Measurements from ENCODE around the gene PPFIA4. TPM values are rescaled to one million over a fixed set of nuclear protein-coding genes. Genes with fewer than 3 reads are reported as not detected.

Gene PPFIA4
- total and polyA plus RNA-seq, 9 of the 15 experiments (the other 6 are each of a cell fraction or from before 2014, with no cell fraction given): 0.07 to 12.0 (median 0.70) TPM

DNA sequence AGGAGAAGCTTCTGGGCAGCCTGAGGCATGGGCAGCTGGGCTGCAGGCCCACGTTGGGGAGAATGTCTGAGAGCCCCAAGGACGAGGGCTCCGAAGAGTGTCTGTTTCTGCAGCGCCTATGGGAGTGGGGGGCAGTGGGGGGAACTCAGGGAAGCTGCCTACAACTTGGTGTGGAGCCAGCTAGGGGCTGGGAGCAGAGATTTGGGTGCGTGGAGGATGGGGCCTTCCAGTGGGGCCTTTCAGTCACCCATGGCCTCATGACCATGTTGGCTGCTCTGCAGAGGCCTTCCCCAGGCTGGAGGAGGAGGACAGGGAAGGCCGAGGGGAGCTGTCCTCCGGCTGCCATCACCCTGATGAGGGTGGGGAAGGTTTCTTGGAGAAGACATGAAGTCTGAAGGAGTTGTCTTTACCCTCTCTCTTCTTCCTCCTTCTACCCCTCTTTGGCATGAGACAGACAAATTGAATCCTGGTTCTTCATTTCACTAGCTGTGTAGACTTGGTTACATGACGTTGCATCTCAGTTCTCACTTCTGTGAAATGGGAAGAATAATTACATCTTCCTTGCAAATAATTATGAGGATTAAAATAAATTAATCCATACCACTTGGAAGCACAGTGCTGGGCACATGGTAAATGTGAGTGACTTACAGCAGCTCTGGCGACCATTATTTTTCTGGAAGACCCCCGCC lies 8.3 kb downstream of the PPFIA4 start:
- H3K27me3 ChIP-seq (ENCODE audit: control insufficient read depth in 2 of 2, insufficient read depth in 2 of 2, low read length in 2 of 2): peaks cover 23 to 35% of the 10 kb centered on the region in 2 experiments; a peak in 4 of 5 replicates
- BruUV-seq (replicated peaks): no TSS peak
- H3K79me2 ChIP-seq (ENCODE audit: control insufficient read depth, insufficient read depth, low read length): no peaks in the 10 kb centered on the region
- POLR2A ChIA-PET: interaction anchor here (0.6 to 2.6 kb wide), 9 partner anchors 8 to 1526 kb away, joined by 3 to 8 read pairs (median 4); partner anchors contain the start of gene PPFIA4
- no peak overlapping the region for H3K9ac ChIP-seq (ENCODE audit: insufficient read depth in 1 of 2, low read depth in 2 of 2, low read length in 2 of 2)
- CTCF ChIA-PET (ENCODE audit: low intra/inter-chr PET ratio): no interaction called here
- no peak overlapping the region for H3K4me3 ChIP-seq
- DNase-seq (ENCODE audit: extremely low read depth in 1 of 4, low spot score in 3 of 4): no peak
- no peak for ATAC-seq
- H3K36me3 ChIP-seq (ENCODE audit: control insufficient read depth, insufficient read depth, low read length): no peaks in the 10 kb centered on the region; the same call in 2 of the 3 replicates
- H3K9me3 ChIP-seq (replicated peaks; ENCODE audit: control insufficient read depth, insufficient read depth, low read depth, low read length): no peaks in the 10 kb centered on the region
- intact Hi-C loops (cut with micrococcal nuclease): loop anchor here (5.0 to 10.0 kb wide), 2 partner anchors 83 to 300 kb away; no protein-coding TSS in a partner anchor
- peaks cover 44% of the 10 kb centered on the region for H4K20me1 ChIP-seq (replicated peaks; ENCODE audit: control insufficient read depth, insufficient read depth, low read length)
- H3K27ac ChIP-seq (ENCODE audit: extremely low read depth, low read depth, low read length): no peak overlapping the region
- in situ Hi-C loops (cut with MboI): loop anchor here (5.0 kb wide), 2 partner anchors 183 to 298 kb away; no protein-coding TSS in a partner anchor
- WGBS (ENCODE audit: insufficient coverage, low coverage, missing lambda C conversion rate): 6% methylated on average over 10 of the region's 10 CpGs
- H3K9me1 ChIP-seq (ENCODE audit: control insufficient read depth, insufficient read depth, low read length): no peaks in the 10 kb centered on the region
- H2AFZ ChIP-seq (ENCODE audit: low read depth, low read length): no peak overlapping the region
- no peak for FAIRE-seq
- no peak overlapping the region for H3K4me2 ChIP-seq (ENCODE audit: insufficient read depth, low read length)
- no peaks in the 10 kb centered on the region; a peak in 2 of 5 replicates for H3K4me1 ChIP-seq (replicated peaks in 1 of 2; ENCODE audit: control insufficient read depth in 2 of 2, insufficient read depth in 2 of 2, low read length in 2 of 2)
- TF ChIP-seq ZEB2 (IDR thresholded peaks at IDR 0.05): no peak
- no peak for TF ChIP-seq SIX5 (IDR thresholded peaks at IDR 0.05; ENCODE audit: borderline replicate concordance in 1 of 2, insufficient read depth in 1 of 2, low read depth in 1 of 2, low read length in 2 of 2)
- TF ChIP-seq, protein P1, sequence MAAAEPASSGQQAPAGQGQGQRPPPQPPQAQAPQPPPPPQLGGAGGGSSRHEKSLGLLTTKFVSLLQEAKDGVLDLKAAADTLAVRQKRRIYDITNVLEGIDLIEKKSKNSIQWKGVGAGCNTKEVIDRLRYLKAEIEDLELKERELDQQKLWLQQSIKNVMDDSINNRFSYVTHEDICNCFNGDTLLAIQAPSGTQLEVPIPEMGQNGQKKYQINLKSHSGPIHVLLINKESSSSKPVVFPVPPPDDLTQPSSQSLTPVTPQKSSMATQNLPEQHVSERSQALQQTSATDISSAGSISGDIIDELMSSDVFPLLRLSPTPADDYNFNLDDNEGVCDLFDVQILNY (CRISPR knock-in tag; IDR thresholded peaks at IDR 0.05): no peak
- TF ChIP-seq RBM25 (IDR thresholded peaks at IDR 0.05; ENCODE audit: low read depth, low read length, severe bottlenecking): peak; percentile 72
- TF ChIP-seq HEY1 (CRISPR knock-in tag; IDR thresholded peaks at IDR 0.05; ENCODE audit: borderline replicate concordance): no peak
- TF ChIP-seq, protein P2, sequence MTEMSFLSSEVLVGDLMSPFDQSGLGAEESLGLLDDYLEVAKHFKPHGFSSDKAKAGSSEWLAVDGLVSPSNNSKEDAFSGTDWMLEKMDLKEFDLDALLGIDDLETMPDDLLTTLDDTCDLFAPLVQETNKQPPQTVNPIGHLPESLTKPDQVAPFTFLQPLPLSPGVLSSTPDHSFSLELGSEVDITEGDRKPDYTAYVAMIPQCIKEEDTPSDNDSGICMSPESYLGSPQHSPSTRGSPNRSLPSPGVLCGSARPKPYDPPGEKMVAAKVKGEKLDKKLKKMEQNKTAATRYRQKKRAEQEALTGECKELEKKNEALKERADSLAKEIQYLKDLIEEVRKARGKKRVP (CRISPR knock-in tag; IDR thresholded peaks at IDR 0.05): no peak
- TF ChIP-seq, protein P3, sequence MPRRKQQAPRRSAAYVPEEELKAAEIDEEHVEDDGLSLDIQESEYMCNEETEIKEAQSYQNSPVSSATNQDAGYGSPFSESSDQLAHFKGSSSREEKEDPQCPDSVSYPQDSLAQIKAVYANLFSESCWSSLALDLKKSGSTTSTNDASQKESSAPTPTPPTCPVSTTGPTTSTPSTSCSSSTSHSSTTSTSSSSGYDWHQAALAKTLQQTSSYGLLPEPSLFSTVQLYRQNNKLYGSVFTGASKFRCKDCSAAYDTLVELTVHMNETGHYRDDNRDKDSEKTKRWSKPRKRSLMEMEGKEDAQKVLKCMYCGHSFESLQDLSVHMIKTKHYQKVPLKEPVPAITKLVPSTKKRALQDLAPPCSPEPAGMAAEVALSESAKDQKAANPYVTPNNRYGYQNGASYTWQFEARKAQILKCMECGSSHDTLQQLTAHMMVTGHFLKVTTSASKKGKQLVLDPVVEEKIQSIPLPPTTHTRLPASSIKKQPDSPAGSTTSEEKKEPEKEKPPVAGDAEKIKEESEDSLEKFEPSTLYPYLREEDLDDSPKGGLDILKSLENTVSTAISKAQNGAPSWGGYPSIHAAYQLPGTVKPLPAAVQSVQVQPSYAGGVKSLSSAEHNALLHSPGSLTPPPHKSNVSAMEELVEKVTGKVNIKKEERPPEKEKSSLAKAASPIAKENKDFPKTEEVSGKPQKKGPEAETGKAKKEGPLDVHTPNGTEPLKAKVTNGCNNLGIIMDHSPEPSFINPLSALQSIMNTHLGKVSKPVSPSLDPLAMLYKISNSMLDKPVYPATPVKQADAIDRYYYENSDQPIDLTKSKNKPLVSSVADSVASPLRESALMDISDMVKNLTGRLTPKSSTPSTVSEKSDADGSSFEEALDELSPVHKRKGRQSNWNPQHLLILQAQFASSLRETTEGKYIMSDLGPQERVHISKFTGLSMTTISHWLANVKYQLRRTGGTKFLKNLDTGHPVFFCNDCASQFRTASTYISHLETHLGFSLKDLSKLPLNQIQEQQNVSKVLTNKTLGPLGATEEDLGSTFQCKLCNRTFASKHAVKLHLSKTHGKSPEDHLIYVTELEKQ (CRISPR knock-in tag; IDR thresholded peaks at IDR 0.05): no peak
- no peak for TF ChIP-seq ZNF197 (CRISPR knock-in tag; IDR thresholded peaks at IDR 0.05; ENCODE audit: low read depth)
- TF ChIP-seq, protein P4, sequence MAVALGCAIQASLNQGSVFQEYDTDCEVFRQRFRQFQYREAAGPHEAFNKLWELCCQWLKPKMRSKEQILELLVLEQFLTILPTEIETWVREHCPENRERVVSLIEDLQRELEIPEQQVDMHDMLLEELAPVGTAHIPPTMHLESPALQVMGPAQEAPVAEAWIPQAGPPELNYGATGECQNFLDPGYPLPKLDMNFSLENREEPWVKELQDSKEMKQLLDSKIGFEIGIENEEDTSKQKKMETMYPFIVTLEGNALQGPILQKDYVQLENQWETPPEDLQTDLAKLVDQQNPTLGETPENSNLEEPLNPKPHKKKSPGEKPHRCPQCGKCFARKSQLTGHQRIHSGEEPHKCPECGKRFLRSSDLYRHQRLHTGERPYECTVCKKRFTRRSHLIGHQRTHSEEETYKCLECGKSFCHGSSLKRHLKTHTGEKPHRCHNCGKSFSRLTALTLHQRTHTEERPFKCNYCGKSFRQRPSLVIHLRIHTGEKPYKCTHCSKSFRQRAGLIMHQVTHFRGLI (CRISPR knock-in tag; IDR thresholded peaks at IDR 0.05): no peak
- TF ChIP-seq BCOR (IDR thresholded peaks at IDR 0.05): peak; percentile 62
- TF ChIP-seq, protein P5, sequence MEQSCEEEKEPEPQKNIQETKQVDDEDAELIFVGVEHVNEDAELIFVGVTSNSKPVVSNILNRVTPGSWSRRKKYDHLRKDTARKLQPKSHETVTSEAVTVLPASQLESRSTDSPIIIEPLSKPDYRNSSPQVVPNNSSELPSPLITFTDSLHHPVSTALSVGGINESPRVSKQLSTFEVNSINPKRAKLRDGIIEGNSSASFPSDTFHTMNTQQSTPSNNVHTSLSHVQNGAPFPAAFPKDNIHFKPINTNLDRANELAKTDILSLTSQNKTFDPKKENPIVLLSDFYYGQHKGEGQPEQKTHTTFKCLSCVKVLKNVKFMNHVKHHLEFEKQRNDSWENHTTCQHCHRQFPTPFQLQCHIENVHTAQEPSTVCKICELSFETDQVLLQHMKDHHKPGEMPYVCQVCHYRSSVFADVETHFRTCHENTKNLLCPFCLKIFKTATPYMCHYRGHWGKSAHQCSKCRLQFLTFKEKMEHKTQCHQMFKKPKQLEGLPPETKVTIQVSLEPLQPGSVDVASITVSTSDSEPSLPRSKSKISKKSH (CRISPR knock-in tag; IDR thresholded peaks at IDR 0.05): no peak
